Astrocyte of the spinal cord (primary cell): ENCODE data around the gene SCNM1.
"Not testable (repeated sequence)": the region's sequence is repeated elsewhere in the genome, so short reads cannot be mapped to it uniquely, and the experiment has no call there.

Source experiments
- DNase-seq: peaks from one replicate; pipeline ENCODE4 v3.0.0; 2011; ENCODE audit warnings: low read depth, low spot score
- H3K4me3 ChIP-seq: 2 replicates; pipeline ENCODE4 v1.5.1; 2011; ENCODE audit warnings: low read depth, mild to moderate bottlenecking, low read length, moderate library complexity
- in situ Hi-C: cut with HindIII; loops from 2 replicates; pipeline ENCODE4 v1.10.0; 2017; ENCODE audit warnings: low sequenced_read_pairs
- TF ChIP-seq, protein P1 (sequence below): IDR thresholded peaks from 2 replicates; pipeline ENCODE4 v1.5.1; 2012; ENCODE audit warnings: low read depth, mild to moderate bottlenecking, low read length, inconsistent platforms

Gene SCNM1

GRCh38 chr1:151199873-151200581 lies 34.1 kb downstream of the SCNM1 start:
- TF ChIP-seq, protein P1, sequence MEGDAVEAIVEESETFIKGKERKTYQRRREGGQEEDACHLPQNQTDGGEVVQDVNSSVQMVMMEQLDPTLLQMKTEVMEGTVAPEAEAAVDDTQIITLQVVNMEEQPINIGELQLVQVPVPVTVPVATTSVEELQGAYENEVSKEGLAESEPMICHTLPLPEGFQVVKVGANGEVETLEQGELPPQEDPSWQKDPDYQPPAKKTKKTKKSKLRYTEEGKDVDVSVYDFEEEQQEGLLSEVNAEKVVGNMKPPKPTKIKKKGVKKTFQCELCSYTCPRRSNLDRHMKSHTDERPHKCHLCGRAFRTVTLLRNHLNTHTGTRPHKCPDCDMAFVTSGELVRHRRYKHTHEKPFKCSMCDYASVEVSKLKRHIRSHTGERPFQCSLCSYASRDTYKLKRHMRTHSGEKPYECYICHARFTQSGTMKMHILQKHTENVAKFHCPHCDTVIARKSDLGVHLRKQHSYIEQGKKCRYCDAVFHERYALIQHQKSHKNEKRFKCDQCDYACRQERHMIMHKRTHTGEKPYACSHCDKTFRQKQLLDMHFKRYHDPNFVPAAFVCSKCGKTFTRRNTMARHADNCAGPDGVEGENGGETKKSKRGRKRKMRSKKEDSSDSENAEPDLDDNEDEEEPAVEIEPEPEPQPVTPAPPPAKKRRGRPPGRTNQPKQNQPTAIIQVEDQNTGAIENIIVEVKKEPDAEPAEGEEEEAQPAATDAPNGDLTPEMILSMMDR, result no peak
- peak; percentile 79 for DNase-seq
- in situ Hi-C loops, result no loop called here
- H3K4me3 ChIP-seq, result peak overlapping the region; percentile 100

DNA sequence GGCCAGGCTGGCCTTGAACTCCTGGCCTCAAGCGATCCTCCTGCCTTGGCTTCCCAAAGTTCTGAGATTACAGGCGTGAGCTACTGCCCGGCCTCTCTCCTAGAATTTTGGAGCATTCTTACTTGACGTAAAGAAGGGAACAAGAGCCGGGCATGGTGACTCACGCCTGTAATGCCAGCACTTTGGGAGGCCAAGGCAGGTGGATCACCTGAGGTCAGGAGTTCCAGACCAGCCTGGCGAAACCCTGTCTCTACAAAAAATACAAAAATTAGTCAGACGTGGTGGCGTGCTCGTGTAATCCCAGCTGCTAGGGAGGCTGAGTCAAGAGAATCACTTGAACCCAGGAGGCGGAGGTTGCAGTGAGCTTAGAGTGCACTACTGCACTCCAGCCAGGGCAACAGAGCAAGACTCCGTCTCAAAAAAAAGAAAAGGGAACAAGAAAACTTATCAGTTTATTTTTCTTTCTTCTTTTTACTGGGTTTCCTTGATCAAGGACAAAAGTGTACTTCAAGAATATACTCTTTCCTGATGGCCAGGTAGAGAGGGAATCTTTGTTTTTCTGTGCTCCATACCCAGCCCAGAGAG lies 39.5 kb downstream of the SCNM1 start:
- DNase-seq, in situ Hi-C loops, H3K4me3 ChIP-seq: not testable (repeated sequence)

DNA sequence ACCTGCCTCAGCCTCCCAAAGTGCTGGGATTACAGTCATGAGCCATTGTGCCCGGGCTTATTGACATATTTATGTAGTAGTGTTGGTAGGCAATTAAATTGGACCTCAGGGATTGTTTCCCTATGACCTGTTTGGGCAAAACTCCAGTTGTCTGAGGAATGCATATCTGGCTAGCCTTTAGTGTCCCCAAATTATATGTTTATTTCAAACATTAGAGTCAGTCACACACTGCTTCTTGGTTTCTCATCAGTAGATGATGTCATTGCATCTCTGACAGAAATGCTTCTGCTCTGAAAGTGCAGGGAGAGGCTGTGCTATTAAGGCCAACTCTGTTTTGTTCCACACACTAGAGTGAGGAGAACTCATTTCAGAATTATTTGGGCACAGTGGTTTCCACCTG lies 44.9 kb downstream of the SCNM1 start:
- H3K4me3 ChIP-seq, result no peak overlapping the region
- in situ Hi-C loops, result no loop called here
- TF ChIP-seq, protein P1, result no peak
- peak; percentile 12 for DNase-seq

DNA sequence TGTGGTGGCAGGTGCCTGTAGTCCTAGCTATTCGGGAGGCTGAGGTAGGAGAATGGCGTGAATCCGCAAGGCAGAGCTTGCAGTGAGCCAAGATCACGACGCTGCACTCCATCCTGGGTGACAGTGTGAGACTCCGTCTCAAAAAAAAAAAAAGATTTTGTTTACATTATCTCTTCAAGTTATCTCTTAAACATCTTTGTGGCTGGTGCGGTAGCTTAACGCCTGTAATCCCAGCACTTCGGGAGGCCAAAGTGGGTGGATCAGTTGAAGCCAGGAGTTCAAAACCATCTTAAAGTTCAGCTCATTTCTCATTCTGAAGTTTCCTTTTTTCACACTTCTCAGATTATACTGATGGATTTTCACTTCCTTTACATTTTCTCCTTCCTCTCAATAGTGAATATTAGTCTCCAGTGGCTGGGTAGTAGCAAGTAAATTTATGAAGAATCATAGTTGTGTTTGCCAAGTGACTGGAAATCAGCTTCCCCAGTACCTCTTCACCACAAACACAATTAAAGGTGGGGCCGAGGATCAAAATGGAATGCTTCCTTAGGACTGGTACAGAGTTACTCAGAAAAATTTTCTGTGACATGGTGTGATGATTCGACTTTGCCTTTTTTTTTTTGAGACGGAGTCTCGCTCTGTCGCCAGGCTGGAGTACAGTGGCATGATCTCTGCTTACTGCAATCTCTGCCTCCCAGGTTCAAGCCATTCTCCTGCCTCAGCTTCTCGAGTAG lies 46.2 kb downstream of the SCNM1 start:
- DNase-seq, result no peak
- TF ChIP-seq, protein P1, result no peak
- in situ Hi-C loops, result no loop called here
- H3K4me3 ChIP-seq, result no peak overlapping the region

GRCh38 chr1:151213560-151213959 lies 47.6 kb downstream of the SCNM1 start:
- in situ Hi-C loops, result no loop called here
- TF ChIP-seq, protein P1, result no peak
- DNase-seq, result no peak
- H3K4me3 ChIP-seq, result no peak overlapping the region
